Uterus (tissue), 4 donors: Measurements from ENCODE around the gene OR5H15. TPM values are rescaled to one million over a fixed set of nuclear protein-coding genes. Genes with fewer than 3 reads are reported as not detected.
"Not testable (repeated sequence)": the region's sequence is repeated elsewhere in the genome, so short reads cannot be mapped to it uniquely, and the experiment has no call there.

Source experiments
- DNase-seq, 2 donors: peaks; one replicate each; pipeline ENCODE4 v3.0.0-alpha.2; 2019 to 2020
- H3K27ac ChIP-seq, 2 donors: fragments of 200-600 bp; sonication (generic); 1 replicate in 1 of 2; 2 replicates in 1 of 2; pipeline ENCODE4 v1.5.1; 2016 to 2018
- H3K27me3 ChIP-seq, 2 donors: fragments of 200-600 bp; sonication (generic); one replicate each; pipeline ENCODE4 v1.5.1; 2018 to 2019; ENCODE audit warnings: control low read depth in 1 of 2
- H3K36me3 ChIP-seq, 2 donors: fragments of 200-600 bp; sonication (generic); one replicate each; pipeline ENCODE4 v1.5.1; 2019; ENCODE audit warnings: control low read depth in 1 of 2
- H3K4me1 ChIP-seq, 2 donors: fragments of 200-600 bp; sonication (generic); one replicate each; pipeline ENCODE4 v1.5.1; 2018 to 2019; ENCODE audit warnings: control low read depth in 1 of 2
- H3K4me3 ChIP-seq, 2 donors: fragments of 200-600 bp; sonication (generic); 1 replicate in 1 of 2; 2 replicates in 1 of 2; pipeline ENCODE4 v1.5.1; 2018 to 2019; ENCODE audit warnings: mild to moderate bottlenecking in 1 of 2
- H3K9me3 ChIP-seq, 2 donors: fragments of 200-600 bp; sonication (generic); one replicate each; pipeline ENCODE4 v1.5.1; 2019; ENCODE audit warnings: control low read depth in 1 of 2
- POLR2A ChIP-seq, 2 donors: fragments of 450-650 bp; IDR thresholded peaks; one replicate each; pipeline ENCODE4 v1.6.1; 2016; ENCODE audit warnings: antibody characterized with exemption in 2 of 2, mild to moderate bottlenecking in 1 of 2, moderate library complexity in 1 of 2
- intact Hi-C: fragments of 100-400 bp; cut with DNase I; formaldehyde crosslinking; loops from one replicate; pipeline ENCODE4 v1.15.1; 2023; ENCODE audit warnings: low total_unique reads
- total RNA-seq, 4 donors: library from RNA; depleted of rRNA in 3 of 4; stranded (reverse); fragments of >200 nt in 3 of 4; gene quantifications; one replicate each; pipeline versions ENCODE4 v1.1.0 to v1.2.4, GENCODE V29; 2014 to 2023
- TF ChIP-seq, protein P1 (sequence below), 4 experiments: fragments of 200-600 bp in 2 of 4; fragments of 450-650 bp in 2 of 4; sonication (generic) in 2 of 4; IDR thresholded peaks; one replicate each; pipeline ENCODE4 v1.5.1; 2016 to 2019; ENCODE audit warnings: antibody characterized with exemption in 4 of 4, mild to moderate bottlenecking in 2 of 4, moderate library complexity in 1 of 4
- donor health status: DM: yes; HTN: yes; CAD: no.

OR5H15 gene
- total RNA-seq, 4 donors from 2014 or later = not detected

DNA sequence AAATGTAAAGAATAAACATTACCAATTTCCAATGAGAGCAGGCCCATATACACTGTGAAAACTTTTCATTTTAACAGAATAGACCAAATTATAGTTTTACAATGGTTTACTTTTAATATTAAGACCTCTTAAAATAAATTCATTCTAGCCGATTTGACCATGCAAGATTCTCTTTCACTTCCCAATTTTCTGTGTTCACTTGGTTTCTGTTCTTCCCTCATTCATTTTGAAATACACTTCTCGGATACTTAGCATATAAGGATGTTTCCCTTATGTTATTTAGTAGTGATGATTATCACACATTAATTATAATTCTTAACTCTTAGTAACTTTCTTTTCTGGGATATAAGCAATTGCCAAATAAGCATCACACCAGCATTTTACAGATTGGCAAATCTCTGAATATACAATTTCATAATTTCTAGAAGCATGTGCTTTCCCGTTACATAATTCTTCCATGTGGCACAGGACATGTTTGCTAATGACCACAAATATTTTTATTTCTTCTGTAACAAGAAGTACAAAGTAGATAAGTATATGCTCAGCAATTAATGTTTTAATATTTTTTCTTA lies 13.9 kb downstream of the OR5H15 start:
- Histone ChIP-seq H3K27me3 (no peaks in the 10 kb centered on the region), H3K36me3 (no peaks in the 10 kb centered on the region), H3K9me3 (no peaks in the 10 kb centered on the region), H3K27ac (no peak overlapping the region), H3K4me1 (no peaks in the 10 kb centered on the region), H3K4me3 (no peak overlapping the region)
- intact Hi-C loops = no loop called here
- DNase-seq = no peak
- no peak for TF ChIP-seq POLR2A (IDR thresholded peaks at IDR 0.05)
- TF ChIP-seq, protein P1, sequence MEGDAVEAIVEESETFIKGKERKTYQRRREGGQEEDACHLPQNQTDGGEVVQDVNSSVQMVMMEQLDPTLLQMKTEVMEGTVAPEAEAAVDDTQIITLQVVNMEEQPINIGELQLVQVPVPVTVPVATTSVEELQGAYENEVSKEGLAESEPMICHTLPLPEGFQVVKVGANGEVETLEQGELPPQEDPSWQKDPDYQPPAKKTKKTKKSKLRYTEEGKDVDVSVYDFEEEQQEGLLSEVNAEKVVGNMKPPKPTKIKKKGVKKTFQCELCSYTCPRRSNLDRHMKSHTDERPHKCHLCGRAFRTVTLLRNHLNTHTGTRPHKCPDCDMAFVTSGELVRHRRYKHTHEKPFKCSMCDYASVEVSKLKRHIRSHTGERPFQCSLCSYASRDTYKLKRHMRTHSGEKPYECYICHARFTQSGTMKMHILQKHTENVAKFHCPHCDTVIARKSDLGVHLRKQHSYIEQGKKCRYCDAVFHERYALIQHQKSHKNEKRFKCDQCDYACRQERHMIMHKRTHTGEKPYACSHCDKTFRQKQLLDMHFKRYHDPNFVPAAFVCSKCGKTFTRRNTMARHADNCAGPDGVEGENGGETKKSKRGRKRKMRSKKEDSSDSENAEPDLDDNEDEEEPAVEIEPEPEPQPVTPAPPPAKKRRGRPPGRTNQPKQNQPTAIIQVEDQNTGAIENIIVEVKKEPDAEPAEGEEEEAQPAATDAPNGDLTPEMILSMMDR (IDR thresholded peaks at IDR 0.05) = no peak

DNA sequence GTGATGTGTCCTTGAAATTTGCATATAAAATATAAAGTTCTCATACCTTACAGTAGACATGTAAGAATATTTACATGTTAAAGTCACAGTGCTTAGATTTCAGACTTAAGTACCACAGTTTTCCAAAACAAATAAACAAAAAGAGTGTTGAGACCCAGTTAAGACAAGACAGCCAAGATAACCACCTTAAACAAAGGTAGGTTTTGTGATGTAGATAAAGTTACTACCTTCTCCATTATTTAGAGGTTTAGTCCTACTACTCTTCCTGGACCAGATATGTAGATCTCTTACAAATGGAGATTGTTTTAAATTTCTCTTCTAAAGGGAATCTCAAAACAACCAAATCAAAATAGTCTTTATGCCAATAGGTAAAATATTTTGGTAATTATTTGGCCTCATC lies 15.7 kb downstream of the OR5H15 start:
- Histone ChIP-seq H3K27me3 (no peaks in the 10 kb centered on the region), H3K36me3 (no peaks in the 10 kb centered on the region), H3K27ac (no peak overlapping the region), H3K4me3 (no peak overlapping the region), H3K9me3 (no peaks in the 10 kb centered on the region), H3K4me1 (no peaks in the 10 kb centered on the region)
- DNase-seq = no peak
- intact Hi-C loops = no loop called here
- TF ChIP-seq POLR2A (IDR thresholded peaks at IDR 0.05) = no peak
- TF ChIP-seq, protein P1 (IDR thresholded peaks at IDR 0.05) = no peak

DNA sequence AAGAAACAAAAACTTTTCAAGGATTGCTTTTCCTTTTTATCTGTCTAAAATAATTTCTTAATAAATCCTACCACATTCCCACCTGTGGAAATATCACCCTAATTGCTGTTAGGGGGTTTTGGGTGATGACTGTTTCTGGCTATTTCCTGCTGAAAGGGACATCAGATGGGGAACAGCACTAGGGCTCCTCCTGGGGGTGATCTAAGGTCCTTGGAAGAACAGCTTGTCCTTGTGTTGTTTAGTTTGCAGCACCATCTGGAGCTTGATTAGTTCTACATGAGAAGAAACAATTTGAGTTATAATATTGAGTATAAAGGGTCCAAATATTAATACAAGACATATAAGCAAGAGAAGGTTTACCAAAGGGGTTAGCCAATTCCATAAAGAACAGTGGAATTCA lies 18.7 kb downstream of the OR5H15 start:
- H3K4me1 ChIP-seq = no peaks in the 10 kb centered on the region
- no peaks in the 10 kb centered on the region for H3K27me3 ChIP-seq
- no peaks in the 10 kb centered on the region for H3K36me3 ChIP-seq
- no peaks in the 10 kb centered on the region for H3K9me3 ChIP-seq
- no peak for DNase-seq
- H3K4me3 ChIP-seq = no peak overlapping the region
- TF ChIP-seq, protein P1 (IDR thresholded peaks at IDR 0.05) = no peak
- TF ChIP-seq POLR2A (IDR thresholded peaks at IDR 0.05) = no peak
- H3K27ac ChIP-seq = no peak overlapping the region
- intact Hi-C loops = no loop called here

DNA sequence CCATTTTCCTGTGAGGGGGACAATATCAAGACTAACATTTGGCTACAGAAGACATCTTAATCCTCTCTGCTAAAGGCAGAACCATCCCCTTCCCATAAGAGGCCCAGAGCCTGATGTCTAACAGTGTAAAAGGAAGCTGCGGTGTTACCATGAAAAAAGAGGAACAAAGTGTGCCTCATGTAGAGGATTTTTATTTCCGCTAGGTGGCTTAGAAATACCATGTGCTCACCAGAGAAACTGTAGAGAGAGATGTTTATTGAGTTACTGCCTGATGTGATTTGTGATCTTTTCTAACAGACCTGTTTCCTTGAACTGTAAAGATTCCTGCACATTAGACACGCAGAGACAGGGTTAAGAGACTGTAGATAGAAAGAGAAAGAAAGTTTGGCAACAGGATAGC lies 22.0 kb downstream of the OR5H15 start:
- TF ChIP-seq POLR2A (IDR thresholded peaks at IDR 0.05) = no peak
- TF ChIP-seq, protein P1 (IDR thresholded peaks at IDR 0.05) = no peak
- Histone ChIP-seq H3K27ac (no peak overlapping the region), H3K27me3 (no peaks in the 10 kb centered on the region), H3K36me3 (no peaks in the 10 kb centered on the region), H3K4me1 (no peaks in the 10 kb centered on the region), H3K4me3 (no peak overlapping the region), H3K9me3 (no peaks in the 10 kb centered on the region)
- DNase-seq = no peak
- intact Hi-C loops = no loop called here

DNA sequence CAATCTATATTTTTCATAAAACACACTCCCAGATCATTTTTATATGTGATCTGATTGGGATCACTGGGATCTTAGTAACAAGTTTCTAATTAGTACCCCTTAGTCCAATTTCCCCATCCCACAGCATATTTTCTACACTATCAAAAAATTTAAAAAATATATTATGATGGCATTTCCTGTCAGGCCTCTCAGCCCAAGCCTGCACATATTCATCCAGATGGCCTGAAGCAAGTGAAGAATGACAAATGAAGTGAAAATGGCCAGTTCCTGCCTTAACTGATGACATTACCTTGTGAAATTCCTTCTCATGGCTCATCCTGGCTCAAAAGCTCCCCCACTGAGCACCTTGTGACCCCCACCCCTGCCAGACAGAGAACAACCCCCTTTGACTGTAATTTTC lies 24.4 kb downstream of the OR5H15 start:
- H3K9me3 ChIP-seq, H3K4me3 ChIP-seq, H3K27me3 ChIP-seq, H3K36me3 ChIP-seq, DNase-seq, H3K27ac ChIP-seq, H3K4me1 ChIP-seq, intact Hi-C loops: not testable (repeated sequence)

DNA sequence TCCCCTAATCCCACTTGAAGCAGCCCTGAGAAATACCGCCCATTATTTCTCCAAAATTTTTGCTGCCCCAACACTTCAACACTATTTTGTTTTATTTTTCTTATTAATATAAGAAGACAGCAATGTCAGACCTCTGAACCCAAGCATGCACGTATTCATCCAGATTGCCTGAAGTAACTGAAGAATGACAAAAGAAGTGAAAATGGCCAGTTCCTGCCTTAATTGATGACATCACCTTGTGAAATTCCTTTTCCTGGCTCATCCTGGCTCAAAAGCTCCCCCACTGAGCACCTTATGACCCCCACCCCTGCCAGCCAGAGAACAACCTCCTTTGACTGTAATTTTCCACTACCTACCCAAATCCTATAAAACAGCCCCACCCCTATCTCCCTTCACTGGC lies 29.8 kb downstream of the OR5H15 start:
- intact Hi-C loops, H3K4me3 ChIP-seq: not testable (repeated sequence)

More for the DNA sequence above, 29.8 kb downstream of the OR5H15 start:
- H3K27me3 ChIP-seq, H3K9me3 ChIP-seq, H3K27ac ChIP-seq, DNase-seq, H3K36me3 ChIP-seq, H3K4me1 ChIP-seq: not testable (repeated sequence)
